K562 (cell line): ENCODE measurements around the gene SLC17A8.

ENCODE experiments used
- CHD2 ChIP-seq: IDR thresholded peaks from 2 replicates; pipeline ENCODE4 v1.6.1; 2011; ENCODE audit warnings: low read depth, low read length
- CTCF ChIP-seq, 3 experiments: IDR thresholded peaks in 2 of 3; conservative IDR thresholded peaks in 1 of 3; 2 replicates each; pipeline ENCODE4 v1.5.1; 2011 to 2012; ENCODE audit warnings: low read length in 3 of 3, mild to moderate bottlenecking in 3 of 3, control low read depth in 2 of 3, improper control_type of control experiment in 1 of 3, inconsistent platforms in 1 of 3, low read depth in 1 of 3, mixed read lengths in 1 of 3, moderate library complexity in 1 of 3; ENCODE audit not compliant: insufficient read depth in 2 of 3
- EHMT2 ChIP-seq: fragments of 450-650 bp; IDR thresholded peaks from 2 replicates; pipeline ENCODE4 v1.6.1; 2018; ENCODE audit warnings: antibody characterized with exemption
- EP300 ChIP-seq: IDR thresholded peaks from 2 replicates; pipeline ENCODE4 v1.6.1; 2012; ENCODE audit warnings: low read length, improper control_type of control experiment
- FOS ChIP-seq: IDR thresholded peaks from 3 replicates; pipeline ENCODE4 v1.6.1; 2011; ENCODE audit not compliant: insufficient read length; ENCODE audit errors: extremely low read depth
- HNRNPL ChIP-seq: fragments of 200-400 bp; formaldehyde crosslinking; IDR thresholded peaks from 2 replicates; pipeline ENCODE4 v1.6.1; 2017; ENCODE audit warnings: low read depth, mild to moderate bottlenecking, low read length
- KAT7 ChIP-seq: sonication (generic); formaldehyde crosslinking; IDR thresholded peaks from 2 replicates; pipeline ENCODE4 v1.8.0; 2022; ENCODE audit warnings: missing genetic modification reagents, mild to moderate bottlenecking, borderline replicate concordance
- KDM2B ChIP-seq: fragments of 250-450 bp; sonication (Bioruptor Pico); IDR thresholded peaks from 2 replicates; pipeline ENCODE4 v1.8.0; 2021; ENCODE audit warnings: mild to moderate bottlenecking, moderate library complexity
- PBX2 ChIP-seq, 2 experiments: IDR thresholded peaks in 1 of 2; conservative IDR thresholded peaks in 1 of 2; 2 replicates each; pipeline ENCODE4 v1.6.1; 2016; ENCODE audit warnings: low read depth in 2 of 2, mild to moderate bottlenecking in 1 of 2, missing compliant biosample characterization in 1 of 2, missing genetic modification characterization in 1 of 2, moderate library complexity in 1 of 2
- SMC3 ChIP-seq: conservative IDR thresholded peaks from 2 replicates; pipeline ENCODE4 v1.6.1; 2011; ENCODE audit warnings: low read depth, low read length, improper control_type of control experiment; ENCODE audit not compliant: insufficient read depth
- SOX6 ChIP-seq: fragments of 450-650 bp; IDR thresholded peaks from 2 replicates; pipeline ENCODE4 v1.6.1; 2014; ENCODE audit warnings: mild to moderate bottlenecking
- STAG1 ChIP-seq: sonication (generic); formaldehyde crosslinking; IDR thresholded peaks from 2 replicates; pipeline ENCODE4 v1.5.0; 2020; ENCODE audit warnings: missing genetic modification reagents, borderline replicate concordance
- ZBTB33 ChIP-seq: sonication (generic); formaldehyde crosslinking; IDR thresholded peaks from 2 replicates; pipeline ENCODE4 v1.8.1; 2023; ENCODE audit warnings: mild to moderate bottlenecking, missing genetic modification reagents

GRCh38 chr12:100413001-100413400, 56.1 kb downstream of the SLC17A8 start:
- no peak for TF ChIP-seq CTCF (IDR thresholded peaks at IDR 0.05 in 2 of 3, conservative IDR thresholded peaks at IDR 0.05 in 1 of 3; ENCODE audit: insufficient read depth in 2 of 3, low read depth in 1 of 3, low read length in 3 of 3)
- TF ChIP-seq PBX2 (CRISPR knock-in tag; IDR thresholded peaks at IDR 0.05; ENCODE audit: low read depth): no peak
- no peak for TF ChIP-seq PBX2 (tag; conservative IDR thresholded peaks at IDR 0.05; ENCODE audit: low read depth)
- no peak for TF ChIP-seq HNRNPL
- no peak for TF ChIP-seq KDM2B (CRISPR knock-in tag)
- TF ChIP-seq KAT7 (CRISPR knock-in tag): no peak
- TF ChIP-seq ZBTB33 (CRISPR knock-in tag): no peak
- TF ChIP-seq EHMT2: no peak
- no peak for TF ChIP-seq CHD2
- TF ChIP-seq EP300: no peak
- no peak for TF ChIP-seq FOS
- TF ChIP-seq SOX6: no peak
- TF ChIP-seq SMC3: no peak
- TF ChIP-seq STAG1: no peak
